ENCODE data around the gene MYH14.

Gene MYH14

GRCh38 chr19:50288954-50289353 lies 85.5 kb downstream of the MYH14 start:
- DNase-seq (ENCODE audit: low spot score) (no peak), FAIRE-seq (no peak)

GRCh38 chr19:50290011-50290410 lies 86.6 kb downstream of the MYH14 start:
- DNase-seq (ENCODE audit: low spot score), result no peak

GRCh38 chr19:50290775-50291174 lies 87.4 kb downstream of the MYH14 start:
- FAIRE-seq (no peak), DNase-seq (ENCODE audit: low spot score) (no peak)

More at GRCh38 chr19:50290011-50290410, 86.6 kb downstream of the MYH14 start:
- FAIRE-seq, result no peak

GRCh38 chr19:50292216-50292827 lies 88.9 kb downstream of the MYH14 start:
- FAIRE-seq (no peak), DNase-seq (ENCODE audit: low spot score) (no peak)

GRCh38 chr19:50293263-50294004 lies 90.0 kb downstream of the MYH14 start:
- no peak for FAIRE-seq
- DNase-seq (ENCODE audit: low spot score), result no peak

- FAIRE-seq (no peak), DNase-seq (ENCODE audit: low spot score) (no peak)
Observed at GRCh38 chr19:50300051-50300450, 96.6 kb downstream of the MYH14 start.

GRCh38 chr19:50300814-50301606 lies 97.6 kb downstream of the MYH14 start:
- DNase-seq (ENCODE audit: low spot score), result peak; percentile 70
- FAIRE-seq, result no peak

GRCh38 chr19:50301607-50301971 lies 98.2 kb downstream of the MYH14 start:
- FAIRE-seq (no peak), DNase-seq (ENCODE audit: low spot score) (no peak)

- FAIRE-seq, result no peak
- DNase-seq (ENCODE audit: low spot score), result no peak
Observed at GRCh38 chr19:50303558-50303957, 100.1 kb downstream of the MYH14 start.

- DNase-seq (ENCODE audit: low spot score), result no peak
- no peak for FAIRE-seq
Observed at GRCh38 chr19:50308991-50309390, 105.6 kb downstream of the MYH14 start.

- FAIRE-seq (no peak), DNase-seq (ENCODE audit: low spot score) (no peak)
Observed at GRCh38 chr19:50309396-50310125, 106.1 kb downstream of the MYH14 start.

GRCh38 chr19:50310759-50311465 lies 107.5 kb downstream of the MYH14 start:
- DNase-seq (ENCODE audit: low spot score) (no peak), FAIRE-seq (no peak)

- FAIRE-seq, result peak; percentile 77
- peak; percentile 95 for DNase-seq (ENCODE audit: low spot score)
Observed at GRCh38 chr19:50311723-50312635, 108.6 kb downstream of the MYH14 start.

- DNase-seq (ENCODE audit: low spot score) (no peak), FAIRE-seq (no peak)
Observed at GRCh38 chr19:50312967-50313811, 109.8 kb downstream of the MYH14 start.

- FAIRE-seq (no peak), DNase-seq (ENCODE audit: low spot score) (no peak)
Observed at GRCh38 chr19:50313812-50314536, 110.6 kb downstream of the MYH14 start.

GRCh38 chr19:50314724-50315708 lies 111.6 kb downstream of the MYH14 start:
- DNase-seq (ENCODE audit: low spot score) (no peak), FAIRE-seq (peak; percentile 50)
